ENCODE results near the gene TNFRSF19. TPM values are rescaled to one million over a fixed set of nuclear protein-coding genes. Genes with fewer than 3 reads are reported as not detected.
A peak's percentile ranks its signal among the peaks of the same experiment; 100 is the strongest.
"Not testable (repeated sequence)": the region's sequence is repeated elsewhere in the genome, so short reads cannot be mapped to it uniquely, and the experiment has no call there.

TNFRSF19 gene
- total and polyA plus RNA-seq, 10 of the 15 experiments (the other 5 are each of a cell fraction or from before 2014, with no cell fraction given): 16.4 to 46.2 (median 35.4) TPM

GRCh38 chr13:23570099-23570920 is at the start of gene TNFRSF19 (continued):
- no peak; the same call in 1 of the 2 replicates for TF ChIP-seq PML (IDR thresholded peaks at IDR 0.05; ENCODE audit: low read length)
- 0 out of 2 replicates have a peak, but pooled peaks have one; percentile 36 for TF ChIP-seq CREB1 (IDR thresholded peaks at IDR 0.05; ENCODE audit: low read depth)
- peak; percentile 75 for TF ChIP-seq EED (IDR thresholded peaks at IDR 0.05; ENCODE audit: low read depth)
- peak; percentile 62 for TF ChIP-seq POLR2AphosphoS5 (IDR thresholded peaks at IDR 0.05; ENCODE audit: low read length)

- 17% methylated on average over 3 of the region's 3 CpGs for WGBS (ENCODE audit: insufficient coverage, insufficient replicate concordance, low lambda C conversion rate, missing lambda C conversion rate)
- CTCF ChIA-PET; RAD21 ChIA-PET (ENCODE audit: unreplicated experiment); H3K27me3 ChIP-seq (replicated peaks in 1 of 2; ENCODE audit: control insufficient read depth in 2 of 2, insufficient read depth in 2 of 2, low read length in 1 of 2); FAIRE-seq; in situ Hi-C loops (cut with MboI); H3K36me3 ChIP-seq (ENCODE audit: control insufficient read depth in 2 of 2, insufficient read depth in 2 of 2, low read length in 1 of 2); DNase-seq (ENCODE audit: low read depth, low spot score); H3K4me2 ChIP-seq (ENCODE audit: control insufficient read depth, insufficient read depth); H3K79me2 ChIP-seq (ENCODE audit: control insufficient read depth, insufficient read depth, low read length); POLR2A ChIA-PET; intact Hi-C loops (cut with micrococcal nuclease; ENCODE audit: unreplicated experiment); H3K27ac ChIP-seq (ENCODE audit: control insufficient read depth, insufficient read depth); H4K20me1 ChIP-seq (ENCODE audit: control insufficient read depth, insufficient read depth); SMC1A ChIA-PET (ENCODE audit: uncharacterized antibody, unreplicated experiment); H3K9ac ChIP-seq (ENCODE audit: control insufficient read depth, insufficient read depth, low read length); ATAC-seq; H3K9me3 ChIP-seq (replicated peaks; ENCODE audit: control insufficient read depth, insufficient read depth, low read length); H3K4me3 ChIP-seq; H3K4me1 ChIP-seq (ENCODE audit: control insufficient read depth, insufficient read depth, low read length); BruUV-seq (replicated peaks): not testable (repeated sequence)
- 0 out of 2 replicates have a peak, but pooled peaks have one; percentile 6 for TF ChIP-seq RAD21 (IDR thresholded peaks at IDR 0.05; ENCODE audit: insufficient read depth, low read depth, low read length)
- TF ChIP-seq IKZF2 (IDR thresholded peaks at IDR 0.05): 0 out of 4 replicates have a peak, but pooled peaks of 1 of the 2 experiments have one; percentile 22
- H2AFZ ChIP-seq (ENCODE audit: control insufficient read depth, low read depth, low read length): peak overlapping the region; percentile 67
Measured at GRCh38 chr13:23529926-23530325, 40.3 kb upstream of the TNFRSF19 start.

Data from GM12878 (cell line).